ENCODE measurements around the gene RNF44.

Gene RNF44

DNA sequence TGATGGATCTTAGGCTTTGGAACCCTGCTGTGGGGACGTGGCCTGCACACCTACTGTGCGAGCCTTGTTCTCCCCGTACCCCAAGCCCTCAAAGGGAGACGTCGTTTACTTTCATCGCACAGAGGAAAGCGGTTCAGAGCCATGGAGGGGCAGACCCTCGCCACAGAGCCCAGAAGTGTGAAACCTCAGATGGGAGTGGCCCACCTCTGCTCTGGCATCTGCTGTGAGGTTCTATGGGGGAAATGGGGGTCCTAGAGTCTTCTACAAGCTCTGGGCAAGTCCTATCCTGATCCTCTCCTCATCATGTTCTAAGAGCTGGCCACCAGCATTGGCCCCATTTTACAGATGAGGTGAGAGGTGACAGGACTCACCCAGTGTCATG is 3.7 kb upstream of the RNF44 start:
- no peak overlapping the region for H3K4me3 ChIP-seq (ENCODE audit: low read depth, low read length)
- DNase-seq (ENCODE audit: low read depth, low spot score), result no peak
- no peak for TF ChIP-seq CTCF (IDR thresholded peaks at IDR 0.05; ENCODE audit: insufficient read depth, low read length, missing control alignments)
- ChIA-PET CTCF (interaction anchor here (0.9 to 4.1 kb wide), 2 partner anchors 117 to 123 kb away, joined by 3 to 15 read pairs; no protein-coding TSS in a partner anchor), POLR2A (no interaction called here)

- TF ChIP-seq CTCF (IDR thresholded peaks at IDR 0.05; ENCODE audit: insufficient read depth, low read length, missing control alignments), result no peak
- no peak for DNase-seq (ENCODE audit: low read depth, low spot score)
- POLR2A ChIA-PET, result no interaction called here
- H3K4me3 ChIP-seq (ENCODE audit: low read depth, low read length), result no peak overlapping the region
- CTCF ChIA-PET, result interaction anchor here (0.9 to 1.4 kb wide), 2 partner anchors 27 to 118 kb away, joined by 3 to 5 read pairs; no protein-coding TSS in a partner anchor
These were observed 3.3 kb upstream of the RNF44 start for GRCh38 chr5:176540476-176540899.

DNA sequence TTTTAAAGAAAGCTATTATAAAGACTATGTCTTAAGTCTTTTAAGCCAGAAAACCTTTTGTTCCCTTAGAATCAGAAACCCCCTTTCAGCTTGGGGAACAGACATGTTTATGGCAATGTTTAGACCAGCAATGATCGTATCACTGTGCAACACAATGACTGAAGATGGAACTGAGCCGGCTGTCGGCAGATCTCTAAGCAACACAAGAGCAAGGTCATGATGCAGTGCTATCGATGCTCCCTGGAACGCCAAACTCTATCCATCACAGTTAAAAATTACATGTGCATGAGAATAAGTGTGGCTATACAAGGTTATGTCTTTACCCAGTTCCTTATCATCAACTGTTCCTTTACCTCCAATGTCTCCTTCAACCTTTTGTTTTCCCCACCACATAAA is 1.8 kb upstream of the RNF44 start:
- DNase-seq (ENCODE audit: low read depth, low spot score), result no peak
- ChIA-PET CTCF (interaction anchor here (1.1 to 3.8 kb wide), 4 partner anchors 29 to 91 kb away, joined by 4 to 28 read pairs (median 8); partner anchors contain the start of gene FAF2), POLR2A (no interaction called here)
- no peak overlapping the region for H3K4me3 ChIP-seq (ENCODE audit: low read depth, low read length)
- no peak for TF ChIP-seq CTCF (IDR thresholded peaks at IDR 0.05; ENCODE audit: insufficient read depth, low read length, missing control alignments)

- POLR2A ChIA-PET, result interaction anchor here (0.7 to 2.4 kb wide), 5 partner anchors 11 to 193 kb away, joined by 3 to 11 read pairs (median 6); partner anchors contain the start of genes CDHR2, CLTB, FAF2 and NOP16
- H3K4me3 ChIP-seq (ENCODE audit: low read depth, low read length), result peak overlapping the region; percentile 54
- CTCF ChIA-PET, result interaction anchor here (0.9 to 3.8 kb wide), 4 partner anchors 35 to 90 kb away, joined by 3 to 28 read pairs (median 8); partner anchors contain the start of gene FAF2
- no peak for TF ChIP-seq CTCF (IDR thresholded peaks at IDR 0.05; ENCODE audit: insufficient read depth, low read length, missing control alignments)
- DNase-seq (ENCODE audit: low read depth, low spot score), result no peak
These were observed 1.2 kb upstream of the RNF44 start for GRCh38 chr5:176538230-176538988.

DNA sequence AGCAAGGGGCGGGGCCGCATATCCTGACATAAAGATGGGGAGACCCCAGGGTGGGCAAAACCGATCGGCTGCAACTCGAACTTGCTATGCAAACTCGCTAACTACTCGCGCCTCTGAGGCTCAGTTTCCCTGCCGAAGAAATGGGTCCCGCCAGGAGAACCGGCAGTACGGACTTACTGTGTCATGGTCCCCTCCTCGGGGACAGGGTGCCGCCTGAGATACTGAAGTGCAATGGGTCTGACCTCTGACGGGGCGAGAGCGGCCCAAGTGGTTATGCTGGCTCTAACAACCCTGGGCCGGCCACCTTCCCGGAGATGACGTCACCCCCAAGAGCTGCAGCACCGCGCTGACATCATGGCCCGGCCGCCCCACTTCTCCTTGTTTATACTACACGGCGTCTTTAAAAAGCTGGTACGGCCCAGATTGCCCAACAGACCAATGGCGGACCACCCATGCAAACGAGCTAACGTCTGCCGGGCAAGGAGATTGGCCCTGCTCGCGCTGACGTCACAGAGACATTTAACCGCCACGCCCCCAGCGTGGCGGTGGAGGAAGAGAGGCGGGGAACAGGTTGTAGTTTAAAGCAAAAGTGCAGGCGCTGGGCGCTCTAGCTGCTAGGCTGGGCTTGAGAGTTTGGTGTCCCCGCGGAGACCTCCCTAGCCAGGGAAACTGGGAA is 490 bp upstream of the RNF44 start:
- ChIA-PET POLR2A (interaction anchor here (0.7 to 2.4 kb wide), 7 partner anchors 12 to 194 kb away, joined by 3 to 11 read pairs (median 4); partner anchors contain the start of genes CDHR2, CLTB, FAF2 and NOP16), CTCF (interaction anchor here (0.9 to 3.8 kb wide), 4 partner anchors 36 to 89 kb away, joined by 3 to 28 read pairs (median 8); partner anchors contain the start of gene FAF2)
- DNase-seq (ENCODE audit: low read depth, low spot score), result peak; percentile 97
- TF ChIP-seq CTCF (IDR thresholded peaks at IDR 0.05; ENCODE audit: insufficient read depth, low read length, missing control alignments), result no peak
- peak overlapping the region; percentile 99 for H3K4me3 ChIP-seq (ENCODE audit: low read depth, low read length)

Measured in AG04449 (cell line).